HG02852 (cell line): Measurements from ENCODE around the gene TMEM221.
"Not testable (repeated sequence)": the region's sequence is repeated elsewhere in the genome, so short reads cannot be mapped to it uniquely, and the experiment has no call there.

Experiments used
- ATAC-seq: cut with Tn5 transposase; IDR thresholded peaks from one replicate; pipeline ENCODE4 v1.9.1; 2021; ENCODE audit warnings: mild to moderate bottlenecking, moderate library complexity; ENCODE audit not compliant: unreplicated experiment

Gene TMEM221

DNA sequence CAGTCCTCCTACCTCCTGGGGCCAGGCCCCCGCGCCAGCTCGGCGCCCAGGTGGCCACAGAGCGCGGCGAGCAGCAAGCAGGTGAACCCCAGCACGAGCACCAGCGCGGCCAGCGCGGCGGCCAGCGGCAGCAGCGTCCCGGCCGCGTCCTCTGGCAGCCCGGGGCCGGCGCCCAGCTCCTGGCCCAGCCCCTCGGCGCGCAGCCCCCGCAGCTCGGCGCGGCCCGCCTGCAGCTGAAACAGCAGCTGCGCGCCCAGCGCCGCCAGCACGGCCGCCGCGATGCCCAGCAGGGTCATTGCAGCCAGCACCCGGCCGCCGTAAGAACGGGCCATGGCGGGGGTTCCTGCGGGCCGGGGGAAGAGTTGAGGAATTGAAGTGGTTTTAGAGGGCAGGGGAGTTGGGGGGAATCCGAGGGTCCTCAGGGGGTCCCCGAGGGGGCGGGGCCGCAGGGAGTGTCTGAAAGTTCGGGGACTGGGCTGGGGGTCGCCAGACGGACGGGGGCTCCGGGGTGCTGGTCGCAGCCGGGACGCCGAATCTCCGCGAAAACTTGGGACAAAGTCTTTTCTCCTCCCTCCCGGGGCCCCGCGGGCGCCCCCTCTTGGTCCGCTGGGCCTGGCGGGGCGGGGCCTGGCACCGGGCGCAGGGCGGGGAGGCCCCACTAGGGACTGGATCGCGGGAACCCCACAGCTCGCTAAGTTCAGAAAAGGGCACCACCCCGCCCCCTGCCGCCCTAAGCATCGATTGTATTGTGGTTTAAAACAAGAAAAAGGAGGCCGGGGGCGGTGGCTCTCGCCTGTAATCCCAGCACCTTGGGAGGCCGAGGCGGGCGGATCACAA is at the start of gene TMEM221:
Gene TMEM221, minus strand, starts transcription at position 538 of the 837 bp plus-strand sequence. Its CDS starts 206 bp downstream, at position 332.
- no peak for ATAC-seq

- no peak for ATAC-seq
These were observed 48.8 kb upstream of the TMEM221 start for GRCh38 chr19:17497149-17497798.

DNA sequence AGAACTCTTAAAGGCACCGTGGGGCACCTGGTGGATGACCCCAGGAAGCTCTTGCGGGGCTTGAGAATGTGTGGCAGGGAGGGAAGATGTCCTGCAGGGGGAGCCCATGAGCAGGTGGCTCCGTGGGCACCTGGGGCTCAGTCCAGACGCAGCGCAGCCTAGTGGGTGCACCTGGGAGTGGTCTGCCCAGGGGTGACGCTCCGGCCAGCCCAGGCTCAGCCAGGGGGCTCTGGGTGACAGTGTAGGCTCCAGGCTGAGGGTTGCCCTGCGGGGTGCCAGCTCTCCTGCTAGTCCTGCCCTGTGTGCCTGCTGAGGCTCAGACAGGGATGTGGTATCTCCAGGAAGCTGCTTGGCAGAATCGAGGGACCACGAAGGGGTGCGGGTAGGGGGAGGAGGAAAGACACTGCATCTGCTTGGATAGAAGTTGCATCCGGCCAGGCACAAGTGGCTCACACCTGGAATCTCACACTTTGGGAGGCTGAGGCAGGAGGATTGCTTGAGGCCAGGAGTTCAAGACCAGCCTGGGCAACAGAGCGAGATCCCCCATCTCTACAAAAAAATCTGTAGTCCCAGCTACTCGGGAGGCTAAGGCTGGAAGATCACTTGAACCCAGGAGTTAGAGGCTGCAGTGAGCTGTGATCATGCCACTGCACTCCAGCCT is 48.0 kb upstream of the TMEM221 start:
- no peak for ATAC-seq

DNA sequence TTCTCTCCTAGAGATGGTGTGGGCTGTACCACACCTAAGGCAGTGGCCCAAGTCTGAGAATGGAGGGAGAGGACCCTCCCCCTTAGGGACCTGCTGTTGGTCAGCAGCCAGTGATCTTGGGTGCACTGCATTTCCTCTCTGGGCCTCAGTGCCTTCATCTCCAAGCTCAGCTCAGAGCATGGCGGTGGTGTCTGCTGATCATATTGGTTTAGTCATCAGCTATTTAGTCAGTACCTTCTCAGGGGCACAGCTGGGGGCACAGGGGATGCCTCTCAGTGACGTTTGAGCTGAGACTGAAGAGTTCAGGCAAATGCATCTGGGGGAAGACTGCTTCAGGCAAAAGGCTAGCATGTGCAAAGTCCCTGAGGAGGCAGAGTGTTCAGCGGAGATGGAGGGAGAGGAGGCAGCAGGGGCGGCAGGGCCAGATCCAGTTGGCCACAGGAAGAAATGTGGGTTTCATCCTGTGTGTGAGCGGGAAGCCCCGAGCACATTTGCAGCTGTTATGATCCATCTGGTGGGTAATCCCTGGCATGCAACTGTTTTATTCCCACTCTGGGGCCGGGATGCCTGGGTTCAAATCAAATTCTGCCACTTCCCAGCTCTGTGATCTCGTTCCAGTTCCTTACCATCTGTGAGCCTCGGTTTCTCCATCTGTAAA is 47.3 kb upstream of the TMEM221 start:
- no peak for ATAC-seq

GRCh38 chr19:17491287-17491686 is 42.8 kb upstream of the TMEM221 start:
- no peak for ATAC-seq

GRCh38 chr19:17490411-17490810 is 41.9 kb upstream of the TMEM221 start:
- ATAC-seq, result no peak

DNA sequence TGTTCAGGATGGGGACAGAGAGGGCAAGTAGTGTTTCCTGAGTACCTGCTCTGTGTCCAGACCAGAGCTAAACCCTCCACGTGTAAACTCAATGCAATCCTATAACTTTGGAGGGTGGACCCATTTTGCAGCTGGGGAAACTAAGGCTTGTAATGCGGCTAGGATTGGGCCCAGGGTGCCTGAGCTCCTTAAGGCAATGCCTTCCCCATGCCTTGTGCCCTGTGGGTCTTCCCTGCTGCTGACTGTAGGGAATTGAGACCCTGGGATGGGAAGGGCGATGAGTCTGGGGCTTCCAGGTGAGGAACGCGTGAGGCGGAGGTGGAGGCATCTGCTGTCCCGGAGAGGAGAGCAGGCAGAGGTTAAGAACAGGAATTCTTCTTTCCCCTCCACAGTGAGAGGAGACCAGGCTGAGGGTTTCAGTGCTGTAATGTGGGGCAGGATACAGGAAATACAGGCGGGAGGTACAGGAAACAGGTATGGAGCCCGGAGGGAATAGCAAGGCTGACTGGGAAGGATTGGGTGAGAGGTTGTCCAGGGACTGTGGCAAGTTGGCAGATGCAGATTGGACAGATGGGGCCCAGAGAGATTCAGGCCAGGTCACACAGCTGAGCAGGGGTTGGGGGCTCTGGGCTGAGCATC is 41.0 kb upstream of the TMEM221 start:
- no peak for ATAC-seq

DNA sequence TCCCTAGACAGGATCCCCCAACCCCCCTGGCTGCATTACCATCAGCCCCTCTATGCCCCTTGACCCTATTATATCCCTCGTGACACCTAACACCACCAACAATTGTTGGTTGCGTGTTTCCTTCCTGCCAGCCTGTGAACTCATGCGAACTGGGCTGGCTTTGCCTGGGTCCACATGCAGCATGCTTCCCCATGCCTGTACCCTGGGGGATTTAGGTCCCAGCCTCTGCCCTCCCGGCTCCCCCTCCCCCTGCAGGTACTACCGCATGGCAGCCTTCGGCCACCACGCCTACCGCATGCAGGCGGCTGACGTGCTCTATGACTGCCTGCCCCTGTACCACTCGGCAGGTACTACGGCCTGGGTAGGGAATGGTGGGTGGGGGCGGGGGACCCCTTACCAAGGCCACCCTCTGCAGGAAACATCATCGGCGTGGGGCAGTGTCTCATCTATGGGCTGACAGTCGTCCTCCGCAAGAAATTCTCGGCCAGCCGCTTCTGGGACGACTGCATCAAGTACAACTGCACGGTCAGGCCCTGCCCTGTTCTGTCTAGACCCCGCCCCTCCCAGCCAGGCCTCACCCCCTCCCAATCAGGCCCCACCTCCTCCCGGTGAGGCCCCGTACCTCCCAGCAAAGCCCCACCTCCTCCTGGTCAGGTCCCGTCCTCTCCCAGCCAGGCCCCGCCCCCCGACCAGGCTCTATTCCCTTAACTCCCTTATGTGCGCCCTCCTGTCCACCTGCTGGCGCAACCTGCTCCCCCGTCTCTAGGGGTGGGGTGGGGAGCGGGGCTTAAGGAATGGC is 40.3 kb upstream of the TMEM221 start:
- ATAC-seq, result no peak

- ATAC-seq, result no peak
These were observed 39.0 kb upstream of the TMEM221 start for GRCh38 chr19:17487284-17488121.

DNA sequence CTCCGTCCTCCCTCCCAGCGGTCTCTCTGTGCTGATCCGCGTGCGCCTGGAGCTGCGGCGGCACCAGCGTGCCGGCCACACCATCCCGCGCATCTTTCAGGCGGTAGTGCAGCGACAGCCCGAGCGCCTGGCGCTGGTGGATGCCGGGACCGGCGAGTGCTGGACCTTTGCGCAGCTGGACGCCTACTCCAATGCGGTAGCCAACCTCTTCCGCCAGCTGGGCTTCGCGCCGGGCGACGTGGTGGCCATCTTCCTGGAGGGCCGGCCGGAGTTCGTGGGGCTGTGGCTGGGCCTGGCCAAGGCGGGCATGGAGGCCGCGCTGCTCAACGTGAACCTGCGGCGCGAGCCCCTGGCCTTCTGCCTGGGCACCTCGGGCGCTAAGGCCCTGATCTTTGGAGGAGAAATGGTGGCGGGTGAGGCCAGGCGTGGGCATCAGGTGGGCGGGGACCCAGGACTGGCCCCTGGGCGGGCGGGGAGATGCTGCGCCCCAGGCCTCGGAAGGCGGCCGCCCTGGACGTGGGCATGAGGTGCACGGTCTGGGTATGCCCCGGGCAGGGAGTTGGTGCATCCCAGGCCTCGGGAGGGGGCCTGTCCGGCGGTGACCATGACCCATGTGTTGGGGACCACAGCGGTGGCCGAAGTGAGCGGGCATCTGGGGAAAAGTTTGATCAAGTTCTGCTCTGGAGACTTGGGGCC is 38.2 kb upstream of the TMEM221 start:
- no peak for ATAC-seq

DNA sequence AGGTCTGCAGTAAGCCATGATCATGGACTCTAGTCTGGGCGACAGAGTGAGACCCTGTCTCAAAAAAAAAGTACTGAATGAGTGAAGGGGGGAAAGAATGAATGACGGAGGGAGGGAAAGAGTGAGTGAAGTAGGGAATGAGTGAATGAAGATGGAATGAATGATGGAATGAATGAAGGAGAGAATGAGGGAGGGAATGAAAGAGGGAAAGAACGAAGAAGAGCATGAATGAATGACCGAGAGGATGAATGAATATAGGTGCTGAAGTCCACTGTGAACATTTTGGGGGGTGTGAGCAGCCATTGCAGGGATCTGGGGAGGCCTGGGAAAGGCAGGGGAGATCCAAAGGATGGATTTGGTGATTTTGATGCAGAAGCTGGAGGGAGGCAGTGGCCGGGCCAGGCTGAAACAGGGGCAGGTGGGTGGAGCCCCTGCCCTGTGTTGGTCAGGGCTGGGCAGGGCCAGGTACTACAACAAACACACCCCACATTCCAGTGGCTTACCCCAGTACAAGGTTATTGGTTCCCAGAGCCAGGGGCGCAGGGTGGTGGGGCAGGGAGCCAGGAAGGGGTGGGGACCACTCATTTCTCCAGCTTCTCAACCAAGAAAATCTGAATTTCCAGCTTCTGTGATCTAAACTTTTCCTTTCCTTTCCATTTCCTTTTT is 36.2 kb upstream of the TMEM221 start:
- ATAC-seq, result no peak

DNA sequence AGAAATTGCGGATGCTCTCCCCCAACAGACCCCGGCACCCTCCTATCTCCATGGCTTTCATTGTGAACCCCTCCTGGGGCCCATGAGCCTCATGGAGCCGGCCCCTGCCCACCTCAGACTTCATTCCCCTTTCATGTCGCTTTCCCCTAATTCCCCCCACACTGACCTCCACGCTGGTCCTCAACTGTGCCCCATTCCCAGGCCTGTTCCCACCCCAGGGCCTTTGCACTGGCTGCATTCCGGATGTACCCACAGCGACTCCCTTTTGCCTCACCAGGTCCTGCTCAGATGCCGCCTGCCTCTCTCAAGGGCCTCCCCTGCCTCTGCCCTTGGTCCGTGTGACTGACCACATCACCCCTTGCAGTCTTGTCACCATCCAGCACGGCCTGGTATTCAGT is 35.1 kb upstream of the TMEM221 start:
- no peak for ATAC-seq

DNA sequence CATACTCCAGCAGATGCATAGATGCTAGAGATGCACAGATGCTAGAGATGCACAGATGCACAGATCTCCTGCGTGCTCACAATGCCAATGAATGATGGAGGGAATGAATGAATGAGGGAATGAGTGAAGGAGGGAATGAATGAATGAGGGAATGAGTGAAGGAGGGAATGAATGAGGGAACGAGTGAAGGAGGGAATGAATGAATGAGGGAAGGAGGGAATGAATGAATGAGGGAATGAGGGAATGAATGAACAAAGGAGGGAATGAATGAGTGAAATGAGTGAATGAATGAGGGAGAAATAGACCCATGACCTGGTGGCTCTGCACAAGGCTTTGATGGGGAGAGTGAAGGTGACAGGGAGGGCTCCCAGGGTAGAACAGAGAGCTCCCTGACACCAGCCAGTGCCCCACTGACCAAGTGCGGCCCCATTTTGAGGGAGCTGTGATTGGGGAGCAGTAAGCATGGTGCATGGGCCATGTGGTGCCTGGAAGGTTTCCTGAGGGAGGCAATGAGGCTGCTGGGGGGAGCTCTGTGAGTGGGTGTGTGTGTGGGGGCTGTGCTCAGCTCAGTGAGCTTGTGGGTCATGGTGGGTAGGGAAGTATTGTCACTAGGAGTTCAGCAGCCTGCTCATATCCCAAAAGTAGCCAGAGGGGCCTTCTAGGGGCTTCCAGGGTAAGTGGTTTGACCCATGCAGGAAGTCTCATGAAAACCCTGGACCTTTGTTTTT is 34.6 kb upstream of the TMEM221 start:
- no peak for ATAC-seq

DNA sequence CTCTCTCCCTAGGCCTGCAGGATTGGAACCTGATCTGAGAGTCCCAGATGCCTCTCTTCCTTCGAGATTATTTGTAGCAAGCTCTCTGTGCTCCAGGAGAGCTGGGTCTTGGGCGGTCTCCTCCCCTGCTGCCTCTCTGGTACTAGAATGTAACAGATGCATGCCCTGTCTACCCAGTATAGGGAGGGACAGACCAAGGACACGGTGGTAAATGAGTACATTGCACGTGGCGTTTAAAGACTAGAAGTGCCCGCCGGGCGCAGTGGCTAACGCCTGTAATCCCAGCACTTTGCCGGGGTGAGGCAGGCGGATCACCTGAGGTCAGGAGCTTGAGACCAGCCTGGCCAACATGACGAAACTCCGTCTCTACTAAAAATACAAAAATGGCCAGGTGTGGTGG is 33.5 kb upstream of the TMEM221 start:
- ATAC-seq, result no peak

DNA sequence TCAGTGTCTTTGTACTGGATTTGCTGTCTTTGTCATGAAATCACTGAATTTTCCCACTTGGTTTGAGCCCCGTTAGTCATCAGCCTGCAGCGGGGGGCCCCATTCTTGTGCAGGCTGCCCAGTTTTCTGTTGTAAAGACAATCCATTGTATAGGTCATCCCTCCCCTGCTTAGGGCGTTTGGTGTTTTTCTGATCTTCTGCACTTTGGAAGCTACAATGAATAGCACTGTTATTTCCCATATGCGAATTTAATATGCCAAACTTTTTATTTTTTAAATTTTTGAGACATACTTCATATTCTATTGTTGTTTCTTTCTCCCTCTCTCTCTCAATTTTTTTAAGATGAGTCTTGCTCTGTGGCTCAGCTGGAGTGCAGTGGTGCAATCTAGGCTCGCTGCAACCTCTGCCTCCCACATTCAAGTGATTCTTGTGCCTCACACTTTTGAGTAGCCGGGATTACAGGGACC is 30.9 kb upstream of the TMEM221 start:
- ATAC-seq, result no peak

- no peak for ATAC-seq
These were observed 27.2 kb upstream of the TMEM221 start for GRCh38 chr19:17475541-17476115.

- ATAC-seq, result not testable (repeated sequence)
These were observed 26.6 kb upstream of the TMEM221 start for GRCh38 chr19:17475011-17475540.
